Superior temporal gyrus (tissue), 1 donor: ENCODE measurements around the gene SMIM10L2A.
"Not testable (repeated sequence)": the region's sequence is repeated elsewhere in the genome, so short reads cannot be mapped to it uniquely, and the experiment has no call there.

Experiments
- DNase-seq: peaks from one replicate; pipeline ENCODE4 v3.0.0-alpha.2; 2016; ENCODE audit errors: extremely low spot score

SMIM10L2A gene

DNA sequence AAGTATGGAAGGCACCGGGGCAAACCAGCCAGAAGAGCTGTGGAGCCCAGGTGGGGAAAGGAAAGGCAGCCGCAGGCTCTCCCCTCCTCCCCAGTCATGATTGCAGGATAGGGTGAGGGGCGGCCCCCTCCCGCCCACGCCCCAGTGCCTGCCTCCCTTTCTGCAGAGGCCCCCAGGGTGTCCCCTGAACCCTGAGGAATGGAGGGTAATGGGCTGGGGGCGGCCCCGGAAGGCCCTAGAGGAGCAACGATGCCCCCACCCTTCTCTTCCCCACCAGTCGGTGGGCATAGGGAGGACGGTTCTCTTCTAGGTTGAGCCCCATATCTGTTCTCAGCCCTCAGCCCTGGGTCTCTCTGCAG lies 1.0 kb downstream of the SMIM10L2A start:
- not testable (repeated sequence) for DNase-seq

DNA sequence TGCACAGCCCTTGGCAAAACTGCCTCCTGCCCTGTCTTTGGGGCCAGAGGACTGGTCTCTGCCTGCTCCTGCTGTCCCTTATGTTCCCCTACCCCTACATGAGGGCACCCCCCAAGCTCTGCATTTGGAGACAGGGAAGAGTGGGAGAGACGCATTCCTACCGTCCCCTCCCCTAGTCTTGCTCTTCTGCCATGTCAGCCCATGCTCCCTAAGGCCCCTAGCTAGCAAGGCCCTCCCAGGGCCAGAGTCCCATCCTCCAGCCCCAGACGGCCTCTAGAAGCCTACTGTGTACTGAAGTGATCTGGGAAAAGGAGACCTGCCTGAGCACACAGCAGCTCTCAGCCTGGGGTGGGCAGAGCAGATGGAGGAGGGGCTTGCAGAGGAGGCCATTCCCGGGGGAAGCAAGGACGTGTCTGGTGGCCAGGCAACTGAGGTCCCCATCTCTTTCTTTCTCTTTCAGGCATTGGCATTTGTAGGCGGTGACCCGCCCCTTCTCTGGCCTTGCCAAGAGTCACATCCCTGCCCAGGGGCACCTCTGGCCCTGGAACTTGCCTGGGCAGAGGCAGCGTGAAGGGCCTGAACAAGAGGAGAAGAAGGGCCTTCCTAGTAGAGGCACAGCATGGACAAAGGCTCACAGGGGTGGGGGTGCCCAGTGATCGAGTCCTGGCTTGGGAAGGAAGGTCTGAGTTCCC lies 1.6 kb downstream of the SMIM10L2A start:
- not testable (repeated sequence) for DNase-seq

DNA sequence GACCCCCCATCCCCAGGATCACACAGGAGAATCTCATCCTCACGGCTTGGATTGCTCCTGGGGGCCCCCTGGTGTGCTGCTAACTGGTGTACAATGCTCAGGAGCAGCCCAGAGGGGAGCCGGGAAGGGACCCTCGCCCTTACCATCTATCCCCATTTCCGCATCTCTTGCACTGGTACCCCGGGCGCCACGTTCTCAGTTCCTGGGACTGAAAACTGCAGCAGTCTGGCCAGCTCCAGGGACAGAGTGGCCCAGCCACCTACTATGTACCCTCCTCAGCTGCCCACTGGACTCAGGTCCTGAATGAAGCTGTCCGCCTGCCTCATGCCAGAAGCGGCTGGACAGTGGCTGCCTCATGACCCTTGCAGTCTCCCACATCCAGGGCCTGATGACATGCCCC lies 2.7 kb downstream of the SMIM10L2A start:
- DNase-seq: no peak

DNA sequence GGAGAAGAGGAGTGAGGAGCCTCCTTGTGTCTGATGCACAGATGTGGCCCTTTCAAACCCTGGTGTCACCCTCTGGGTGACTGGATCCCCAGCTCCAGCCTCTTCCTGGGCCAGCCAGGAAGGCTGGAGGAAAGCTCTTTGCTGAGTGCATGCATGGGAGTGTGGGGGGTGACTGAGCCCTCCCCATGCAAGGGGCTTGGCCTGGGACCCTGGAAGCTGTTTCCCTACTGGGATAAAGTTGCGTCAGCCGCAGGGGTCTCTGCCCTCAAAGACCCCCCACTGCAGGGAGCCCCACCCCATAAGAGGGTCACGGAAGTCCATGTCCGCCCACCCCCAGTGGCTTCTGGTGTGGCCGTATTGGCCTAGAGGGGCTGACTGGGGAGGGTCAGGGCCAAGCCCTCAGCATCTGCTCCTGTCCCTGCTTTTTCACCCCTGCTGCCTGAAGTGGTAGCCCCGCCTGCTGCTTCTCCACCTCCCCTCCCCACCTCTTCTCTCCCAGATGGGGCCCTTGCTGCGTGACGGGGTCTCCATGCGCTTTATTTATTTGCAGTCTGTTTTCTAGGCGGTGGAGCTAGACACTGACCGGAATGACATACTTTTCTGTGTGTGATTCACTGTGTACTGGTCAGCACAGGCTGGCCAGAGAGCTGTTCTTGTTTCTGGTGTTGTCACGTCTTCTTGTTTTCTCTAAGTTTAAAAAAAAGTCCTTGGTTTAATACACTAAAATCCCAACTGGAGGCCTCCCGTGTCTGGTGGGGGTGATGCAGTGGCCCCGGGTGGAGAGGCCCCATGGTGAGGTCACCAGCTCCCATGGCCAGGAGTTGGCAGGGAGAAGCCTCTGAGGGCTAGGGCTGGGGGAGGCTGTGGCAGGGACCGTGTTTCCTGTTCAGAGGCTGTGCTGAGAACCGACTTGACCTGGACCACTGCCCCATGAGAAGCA lies 3.6 kb downstream of the SMIM10L2A start:
- no peak for DNase-seq

DNA sequence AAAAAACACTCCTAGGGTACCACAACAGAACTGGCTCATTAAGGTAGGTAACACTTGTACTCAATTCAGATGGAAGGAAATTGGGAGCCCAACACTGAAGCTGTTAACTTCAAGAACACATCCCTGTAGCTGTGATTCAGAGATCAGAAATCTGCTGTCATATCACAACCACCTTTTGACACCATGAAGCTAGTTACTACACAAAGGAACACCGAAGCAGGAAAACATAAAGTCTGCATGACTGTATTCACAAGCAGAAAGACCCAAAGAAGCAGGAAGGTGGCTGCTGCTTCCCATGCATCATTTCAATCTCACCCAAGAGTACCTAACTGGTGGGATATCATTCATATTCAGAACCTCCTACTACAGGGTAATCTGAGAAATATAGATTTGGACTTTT lies 7.7 kb downstream of the SMIM10L2A start:
- DNase-seq: no peak

DNA sequence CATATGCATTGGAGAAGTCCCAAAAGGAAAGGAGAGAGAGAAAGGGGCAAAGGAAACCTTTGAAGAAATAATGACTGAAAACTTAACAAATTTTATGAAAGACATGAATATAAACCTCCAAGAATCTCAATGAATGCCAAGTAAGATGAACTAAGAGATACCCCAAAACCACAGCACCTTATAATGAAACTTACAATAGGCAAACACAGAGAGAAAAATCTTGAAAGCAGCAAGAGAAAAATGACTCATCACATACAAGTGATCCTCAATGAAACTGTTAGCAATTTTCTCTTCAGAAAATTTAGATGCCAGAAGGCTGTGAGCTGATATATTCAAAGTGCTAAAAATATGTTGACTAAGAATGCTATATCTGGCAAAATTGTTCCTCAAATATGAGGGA lies 10.1 kb downstream of the SMIM10L2A start:
- no peak for DNase-seq

DNA sequence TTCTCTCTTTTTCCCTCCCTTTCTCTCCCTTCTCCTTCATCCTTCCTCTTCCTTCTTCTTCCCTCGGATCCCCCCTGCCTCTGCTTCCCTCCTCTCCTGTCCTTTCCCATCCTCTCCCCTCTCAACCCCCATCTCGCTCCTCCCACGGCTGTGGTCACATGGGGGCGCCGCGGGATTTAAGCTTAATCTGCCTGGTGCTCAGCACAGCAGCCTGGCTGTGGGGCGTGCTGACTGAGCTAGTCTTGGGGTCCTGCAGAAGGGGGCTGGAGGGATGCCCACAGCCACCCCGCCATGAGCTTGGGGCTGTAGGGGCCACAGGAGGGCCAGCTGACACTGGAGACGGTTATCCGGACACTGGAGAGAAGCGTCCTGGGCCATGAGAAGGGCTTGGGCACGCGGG lies 10.7 kb downstream of the SMIM10L2A start:
- no peak for DNase-seq

DNA sequence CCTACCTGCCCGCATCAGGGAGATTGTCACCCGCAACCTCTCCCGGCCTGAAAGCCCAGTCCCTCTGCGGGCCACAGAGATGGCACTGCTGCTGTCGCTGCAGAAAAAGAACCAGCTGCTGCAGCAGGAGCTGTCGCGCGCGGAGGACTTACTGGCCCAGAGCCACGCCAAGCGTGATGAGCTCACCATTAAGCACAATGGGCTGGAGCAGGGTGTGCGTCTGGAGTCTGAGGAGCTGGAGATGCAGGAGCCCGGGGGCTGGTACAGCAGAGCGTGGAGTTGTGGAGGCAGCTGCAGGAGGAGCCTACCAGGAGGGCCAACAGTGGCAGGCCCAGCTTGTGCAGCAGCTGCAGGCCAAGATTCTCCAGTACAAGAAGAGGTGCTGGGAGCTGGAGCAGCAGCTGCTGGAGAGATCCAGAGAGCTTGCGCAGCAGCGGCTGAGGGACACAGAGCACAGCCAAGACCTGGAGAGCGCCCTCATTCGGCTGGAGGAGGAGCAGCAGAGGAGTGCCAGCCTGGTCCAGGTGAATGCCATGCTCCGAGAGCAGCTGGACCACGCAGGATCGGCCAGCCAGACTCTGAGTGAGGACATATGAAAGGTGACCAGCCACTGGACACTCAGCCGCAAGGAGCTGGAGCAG lies 11.3 kb downstream of the SMIM10L2A start:
- DNase-seq: peak; percentile 8

DNA sequence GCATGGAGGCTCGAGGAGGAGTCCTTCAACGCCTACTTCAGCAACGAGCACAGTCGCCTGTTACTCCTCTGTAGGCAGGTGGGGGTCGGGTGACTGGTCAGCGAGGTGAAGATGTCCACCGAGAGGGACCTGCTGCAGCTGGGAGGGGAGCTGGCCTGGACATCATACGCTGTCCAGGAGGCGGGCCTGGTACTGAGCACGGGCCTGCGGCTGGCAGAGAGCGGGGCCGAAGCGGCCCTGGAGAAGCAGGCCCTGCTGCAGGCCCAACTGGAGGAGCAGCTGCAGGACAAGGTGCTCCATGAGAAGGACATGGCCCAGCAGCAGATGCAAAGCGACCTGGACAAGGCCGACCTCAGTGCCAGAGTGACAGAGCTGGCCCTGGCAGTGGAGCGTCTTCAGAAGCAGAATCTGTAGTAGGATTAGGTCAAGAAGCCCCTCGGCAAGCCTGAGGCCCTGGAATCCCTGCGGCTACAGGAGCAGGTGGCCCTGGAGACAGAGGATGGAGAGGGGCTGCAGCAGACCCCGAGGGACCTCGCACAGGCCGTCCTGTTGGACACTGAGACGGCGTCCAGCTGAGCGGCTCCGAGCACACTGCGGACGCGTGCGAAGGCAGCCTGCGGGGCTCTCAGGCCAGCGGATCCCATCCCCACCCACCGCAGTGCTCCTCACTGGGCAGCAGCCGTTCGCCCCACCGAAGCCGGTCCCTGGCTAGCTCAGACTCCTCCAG lies 11.9 kb downstream of the SMIM10L2A start:
- DNase-seq: no peak

DNA sequence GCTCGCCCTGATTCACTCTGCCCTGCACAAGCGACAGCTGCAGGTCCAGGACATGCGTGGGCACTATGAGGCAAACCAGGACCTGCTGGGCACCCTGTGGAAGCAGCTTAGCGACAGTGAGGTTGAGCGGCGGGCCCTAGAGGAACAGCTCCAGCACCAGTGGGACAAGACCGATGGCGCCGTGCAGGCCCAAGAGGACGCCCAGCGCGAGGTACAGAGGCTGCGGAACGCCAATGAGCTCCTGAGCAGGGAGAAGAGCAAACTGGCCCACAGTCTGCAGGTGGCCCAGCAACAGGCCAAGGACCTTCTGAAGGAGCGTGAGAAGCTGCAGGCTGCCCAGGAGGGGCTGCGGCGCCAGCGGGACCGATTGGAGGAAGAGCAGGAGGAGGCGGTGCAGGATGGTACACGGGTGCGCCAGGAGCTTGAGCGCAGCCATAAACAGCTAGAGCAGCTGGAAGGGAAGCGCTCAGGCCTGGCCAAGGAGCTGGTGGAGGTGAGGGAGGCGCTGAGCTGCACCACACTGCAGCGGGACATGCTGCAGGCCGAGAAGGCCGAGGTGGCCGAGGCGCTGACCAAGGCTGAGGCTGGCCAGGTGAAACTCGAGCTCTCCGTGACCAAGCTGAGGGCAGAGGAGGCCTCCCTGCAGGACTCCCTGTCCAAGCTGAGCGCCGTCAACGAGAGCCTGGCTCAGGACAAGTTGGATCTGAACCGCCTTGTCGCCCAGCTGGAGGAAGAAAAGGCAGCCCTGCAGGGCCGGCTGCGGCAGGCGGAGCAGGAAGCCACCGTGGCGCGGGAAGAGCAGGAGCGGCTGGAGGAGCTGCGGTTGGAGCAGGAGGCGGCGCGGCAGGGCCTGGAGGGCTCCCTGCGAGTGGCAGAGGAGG lies 12.8 kb downstream of the SMIM10L2A start:
- DNase-seq: no peak

DNA sequence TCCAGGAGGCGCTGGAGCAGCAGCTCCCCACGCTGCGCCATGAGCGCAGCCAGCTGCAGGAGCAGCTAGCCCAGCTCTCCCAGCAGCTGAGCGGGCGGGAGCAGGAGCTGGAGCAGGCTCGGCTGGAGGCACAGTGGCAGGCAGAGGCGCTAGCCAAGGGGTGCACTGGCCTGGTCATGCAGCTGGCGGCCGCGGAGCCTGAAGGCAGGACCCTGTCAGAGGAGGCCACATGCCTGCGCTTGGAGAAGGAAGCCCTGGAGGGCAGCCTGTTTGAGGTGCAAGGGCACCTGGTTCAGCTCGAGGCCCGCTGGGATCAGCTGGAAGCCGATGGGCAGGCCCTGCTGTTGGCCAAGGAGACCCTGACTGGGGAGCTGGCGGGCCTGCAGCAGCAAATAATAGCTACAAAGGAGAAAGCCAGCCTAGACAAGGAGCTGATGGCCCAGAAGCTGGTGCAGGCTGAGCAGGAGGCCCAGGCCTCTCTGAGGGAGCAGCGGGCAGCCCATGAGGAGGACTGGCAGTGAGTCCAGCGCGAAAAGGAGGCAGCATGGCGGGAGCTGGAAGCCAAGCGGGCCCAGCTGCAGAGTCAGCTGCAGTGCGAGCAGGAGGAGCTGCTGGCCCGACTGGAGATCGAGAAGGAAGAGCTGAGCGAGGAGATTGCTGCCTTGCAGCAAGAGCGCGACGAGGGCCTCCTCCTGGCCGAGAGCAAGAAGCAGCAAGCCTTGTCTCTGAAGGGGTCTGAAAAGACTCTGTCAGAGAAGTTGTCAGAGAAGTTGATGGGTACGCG lies 13.6 kb downstream of the SMIM10L2A start:
- DNase-seq: no peak

DNA sequence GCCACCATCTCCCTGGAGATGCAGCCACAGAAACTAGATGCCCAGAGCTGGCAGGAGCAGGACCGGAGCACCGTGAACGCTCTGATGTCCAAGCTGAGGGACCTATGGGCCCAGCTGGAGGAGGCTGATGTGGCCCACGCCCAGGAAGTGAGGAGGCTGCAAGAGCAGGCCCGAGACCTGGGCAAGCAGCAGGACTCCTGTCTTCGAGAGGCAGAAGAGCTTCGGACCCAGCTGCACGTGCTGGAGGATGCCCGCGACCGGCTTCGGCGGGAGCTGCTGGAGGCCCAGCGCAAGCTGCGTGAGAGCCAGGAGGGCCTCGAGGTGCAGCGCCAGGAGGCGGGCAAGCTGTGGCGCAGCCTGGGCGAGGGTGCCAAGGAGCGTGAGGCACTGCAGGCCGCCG lies 14.2 kb downstream of the SMIM10L2A start:
- no peak for DNase-seq

DNA sequence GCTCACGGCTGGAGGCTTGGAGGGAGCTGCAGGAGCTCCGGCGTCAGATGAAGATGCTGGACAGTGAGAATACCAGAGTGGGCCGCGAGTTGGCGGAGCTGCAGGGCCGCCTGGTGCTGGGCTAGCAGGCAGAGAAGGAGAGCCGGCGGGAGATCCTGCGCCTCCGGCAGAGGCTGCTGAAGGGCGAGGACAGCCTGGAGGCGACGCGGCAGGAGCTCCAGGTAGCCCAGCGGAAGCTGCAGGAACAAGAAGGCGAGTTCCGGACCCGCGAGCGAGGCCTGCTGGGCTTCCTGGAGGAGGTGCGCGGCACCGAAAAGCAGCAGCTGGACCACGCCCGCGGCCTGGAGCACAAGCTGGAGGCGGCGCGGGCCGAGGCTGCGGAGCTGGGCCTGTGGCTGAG lies 14.7 kb downstream of the SMIM10L2A start:
- DNase-seq: no peak

DNA sequence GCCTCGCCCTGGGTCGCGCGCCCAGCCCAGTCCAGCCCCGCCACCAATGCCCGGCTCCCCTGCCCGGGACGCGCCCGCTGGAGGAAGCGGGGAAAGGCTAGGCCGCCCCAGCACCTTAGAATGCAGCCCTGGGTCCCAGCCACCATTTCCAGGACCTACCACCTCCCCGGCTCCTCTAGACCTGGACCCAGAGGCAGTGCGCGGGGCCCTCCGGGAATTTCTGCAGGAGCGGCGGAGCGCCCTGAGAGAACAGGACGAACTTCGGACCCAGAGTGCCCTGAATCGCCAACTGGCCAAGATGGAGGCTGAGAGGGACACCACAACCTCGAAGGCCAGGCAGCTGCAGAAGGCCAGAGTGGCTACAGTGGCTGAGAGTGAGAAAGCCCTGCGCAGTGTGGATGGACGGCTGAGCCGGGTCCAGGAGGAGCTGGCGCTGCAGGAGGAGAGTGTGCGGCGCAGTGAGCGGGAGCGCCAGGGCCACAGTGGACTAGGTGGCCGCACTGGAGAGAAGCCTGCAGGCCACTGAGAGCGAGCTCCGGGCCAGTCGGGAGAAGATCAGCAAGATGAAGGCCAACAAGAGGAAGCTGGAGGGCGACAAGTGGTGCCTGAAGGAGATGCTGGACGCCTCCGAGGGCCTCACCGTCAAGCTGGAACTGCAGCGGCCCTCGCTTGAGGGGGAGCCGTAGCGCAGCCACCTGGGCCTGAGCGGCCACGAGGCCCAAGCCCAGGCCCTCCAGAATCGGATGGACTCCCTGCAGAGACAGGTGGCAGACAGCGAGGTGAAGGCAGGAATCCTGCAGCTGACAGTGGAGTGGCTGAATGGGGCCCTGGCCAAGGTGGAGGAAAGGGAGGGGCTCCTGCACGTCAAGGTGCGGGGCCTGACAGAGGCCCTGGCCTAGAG lies 15.5 kb downstream of the SMIM10L2A start:
- no peak for DNase-seq

DNA sequence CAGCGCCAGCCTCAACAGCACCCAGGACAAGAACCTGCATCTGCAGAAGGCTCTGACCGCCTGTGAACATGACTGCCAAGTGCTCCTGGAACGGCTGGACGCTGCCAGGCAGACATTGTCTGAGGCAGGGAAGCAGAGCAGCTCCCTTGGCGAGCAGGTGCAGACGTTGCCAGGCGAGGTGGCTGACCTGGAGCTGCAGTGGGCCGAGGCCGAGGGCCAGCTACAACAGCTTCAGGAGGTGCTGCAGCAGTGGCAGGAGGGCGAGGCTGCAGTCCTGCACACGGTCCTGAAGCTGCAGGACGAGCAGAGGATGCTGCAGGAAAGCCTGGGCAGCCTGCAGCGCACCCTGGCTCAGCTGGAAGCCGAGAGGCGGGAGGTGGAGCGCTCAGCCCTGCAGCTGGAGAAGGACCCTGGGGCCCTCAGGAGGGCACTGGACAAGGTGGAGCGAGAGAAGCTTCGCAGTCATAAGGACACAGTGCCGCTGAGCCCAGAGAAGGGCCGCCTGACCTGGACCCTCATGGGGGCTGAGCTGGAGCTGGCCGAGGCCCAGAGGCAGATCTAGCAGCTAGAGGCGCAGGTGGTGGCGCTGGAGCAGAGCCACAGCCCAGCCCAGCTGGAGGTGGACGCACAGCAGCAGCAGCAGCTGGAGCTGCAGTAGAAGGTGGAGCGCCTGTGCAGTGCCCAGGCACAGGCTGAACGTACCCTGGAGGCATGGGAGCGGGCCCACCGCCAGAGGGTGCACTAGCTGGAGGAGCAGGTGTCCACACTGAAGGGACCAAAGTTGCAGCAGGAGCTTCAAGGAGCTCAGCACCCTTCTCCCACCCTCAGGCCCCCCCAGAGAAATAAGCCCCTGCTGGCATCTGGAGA lies 16.4 kb downstream of the SMIM10L2A start:
- DNase-seq: no peak

DNA sequence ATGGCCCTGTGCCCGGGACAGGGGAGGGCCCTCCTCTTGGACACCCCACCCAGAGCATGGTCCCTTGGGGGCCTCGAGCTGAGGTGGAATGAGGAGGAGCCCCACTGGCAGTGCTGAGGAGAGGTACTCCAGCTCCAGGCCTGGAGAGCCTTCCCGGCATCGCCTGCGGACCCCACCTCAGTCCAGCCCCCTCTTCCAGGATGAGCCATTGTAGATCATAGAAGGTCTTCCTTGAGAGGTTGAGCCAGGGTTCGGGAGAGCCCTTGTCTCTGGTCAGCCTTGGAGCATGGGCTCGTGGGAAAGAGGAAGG lies 16.9 kb downstream of the SMIM10L2A start:
- no peak for DNase-seq

DNA sequence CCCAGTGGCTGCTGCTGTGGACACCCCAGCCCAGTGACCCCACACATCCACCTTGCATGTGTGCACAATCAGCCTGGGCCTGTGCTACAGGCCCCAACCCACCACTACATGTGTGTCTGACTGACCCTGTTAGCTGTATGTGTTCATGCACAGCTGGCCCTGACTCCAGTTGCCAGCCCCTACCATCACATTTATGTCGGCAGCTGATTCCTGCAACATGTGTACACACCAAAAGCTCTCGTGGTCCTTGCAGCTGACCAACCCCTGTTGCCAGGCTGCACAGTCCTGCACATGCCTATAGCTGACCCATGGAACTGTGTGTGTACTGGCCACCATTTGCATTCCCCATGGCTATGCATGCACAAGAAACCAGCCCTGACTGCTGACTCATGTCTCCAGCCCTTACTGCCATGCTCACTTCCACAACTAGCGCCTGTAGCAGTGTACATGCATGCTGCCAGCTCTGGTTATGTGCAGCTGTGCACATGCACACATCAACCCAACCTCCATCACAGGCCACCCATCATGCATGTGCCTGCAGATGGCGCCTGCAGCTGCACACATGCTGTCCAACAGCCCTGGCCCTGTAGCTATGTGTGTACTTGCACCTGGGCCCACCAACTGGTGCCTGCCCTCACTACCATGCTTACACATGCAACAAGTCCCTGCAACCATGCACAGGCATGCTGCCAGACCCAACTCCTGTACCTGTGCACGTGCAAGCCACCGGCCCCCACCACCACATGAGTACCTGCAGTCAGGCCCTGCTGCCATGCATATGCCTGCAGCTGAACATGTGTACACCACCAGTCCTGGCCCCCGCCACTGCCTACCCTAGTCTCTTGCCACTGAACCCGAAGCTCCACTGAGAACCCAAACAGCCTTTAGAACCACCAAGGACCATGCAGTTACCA lies 28.1 kb downstream of the SMIM10L2A start:
- DNase-seq: no peak
